Keratinocyte (primary cell): ENCODE measurements around the gene HERC6. TPM values are rescaled to one million over a fixed set of nuclear protein-coding genes. Genes with fewer than 3 reads are reported as not detected.

ENCODE experiments used
- DNase-seq: peaks from one replicate; pipeline ENCODE4 v3.0.0-alpha.2; 2011; ENCODE audit warnings: low read depth, missing footprints, low spot score
- FAIRE-seq: peaks from 2 replicates; lab custom pipeline; 2011; peaks lifted over from hg19 to GRCh38; lab: Jason Lieb, UNC
- H2AFZ ChIP-seq: 2 replicates; pipeline ENCODE4 v1.6.0; 2012; ENCODE audit warnings: low read length, control low read depth, inconsistent platforms; ENCODE audit not compliant: control insufficient read depth
- H3K27ac ChIP-seq: 2 replicates; pipeline ENCODE4 v1.5.1; 2011; ENCODE audit warnings: low read length; ENCODE audit not compliant: control insufficient read depth, insufficient read depth
- H3K27me3 ChIP-seq: 3 replicates; pipeline ENCODE4 v1.6.0; 2011; ENCODE audit warnings: low read length; ENCODE audit not compliant: control insufficient read depth, insufficient read depth; ENCODE audit errors: extremely low read depth
- H3K36me3 ChIP-seq, 2 experiments: 2 replicates in 1 of 2; 3 replicates in 1 of 2; pipeline ENCODE4 v1.5.1; 2011; ENCODE audit warnings: low read length in 2 of 2, mild to moderate bottlenecking in 1 of 2; ENCODE audit not compliant: control insufficient read depth in 2 of 2, insufficient read depth in 2 of 2; ENCODE audit errors: extremely low read depth in 1 of 2
- H3K4me1 ChIP-seq: 3 replicates; pipeline ENCODE4 v1.5.1; 2011; ENCODE audit warnings: low read length; ENCODE audit not compliant: control insufficient read depth, insufficient read depth; ENCODE audit errors: extremely low read depth
- H3K4me2 ChIP-seq: 3 replicates; pipeline ENCODE4 v1.6.0; 2011; ENCODE audit warnings: low read depth, low read length; ENCODE audit not compliant: control insufficient read depth, insufficient read depth; ENCODE audit errors: extremely low read depth
- H3K4me3 ChIP-seq, 3 experiments: fragments of 200-600 bp in 1 of 3; sonication (generic) in 1 of 3; 2 replicates in 2 of 3; 3 replicates in 1 of 3; pipeline ENCODE4 v1.5.1; 2011 to 2016; ENCODE audit warnings: low read length in 3 of 3, mild to moderate bottlenecking in 3 of 3, control low read depth in 2 of 3, inconsistent platforms in 1 of 3, low read depth in 1 of 3, mixed read lengths in 1 of 3, mixed run types in 1 of 3, moderate library complexity in 1 of 3; ENCODE audit not compliant: control insufficient read depth in 2 of 3, insufficient read depth in 2 of 3; ENCODE audit errors: extremely low read depth in 1 of 3
- H3K79me2 ChIP-seq: 2 replicates; pipeline ENCODE4 v1.6.0; 2012; ENCODE audit warnings: low read length; ENCODE audit not compliant: control insufficient read depth, insufficient read depth
- H3K9ac ChIP-seq: 3 replicates; pipeline ENCODE4 v1.6.0; 2011; ENCODE audit warnings: low read length; ENCODE audit not compliant: control insufficient read depth, insufficient read depth; ENCODE audit errors: extremely low read depth
- H3K9me1 ChIP-seq: 3 replicates; pipeline ENCODE4 v1.6.0; 2011; ENCODE audit warnings: low read length; ENCODE audit not compliant: control insufficient read depth, insufficient read depth; ENCODE audit errors: extremely low read depth
- H3K9me3 ChIP-seq: 2 replicates; pipeline ENCODE4 v1.5.1; 2012; ENCODE audit warnings: low read depth, low read length; ENCODE audit not compliant: control insufficient read depth
- H4K20me1 ChIP-seq: 3 replicates; pipeline ENCODE4 v1.6.0; 2011; ENCODE audit warnings: low read length; ENCODE audit not compliant: control insufficient read depth, insufficient read depth; ENCODE audit errors: extremely low read depth
- EZH2 ChIP-seq: IDR thresholded peaks from one replicate; pipeline ENCODE4 v1.6.1; 2012; ENCODE audit warnings: inconsistent platforms, mild to moderate bottlenecking, low read length, moderate library complexity
- dilution Hi-C: fragments of 300-500 bp; cut with MboI; formaldehyde crosslinking; loops from one replicate; pipeline ENCODE4 v1.7.0; 2020; ENCODE audit warnings: low sequenced_read_pairs; ENCODE audit not compliant: extremely low pct_ligation_motif_present
- polyA plus RNA-seq, 5 experiments: library from polyadenylated mRNA; depleted of rRNA in 3 of 5; stranded (reverse) in 3 of 5; stranded (forward) in 1 of 5; unstranded in 1 of 5; fragments of >200 nt; gene quantifications; 1 replicate in 1 of 5; 2 replicates in 3 of 5; 3 replicates in 1 of 5; pipeline versions ENCODE4 v1.2.1 to v1.2.3, GENCODE V29; 2011 to 2012; ENCODE audit warnings: missing spikeins in 2 of 5, low read depth in 1 of 5, low replicate concordance in 1 of 5
- TF ChIP-seq, protein P1 (sequence below), 3 experiments: IDR thresholded peaks in 1 of 3; conservative IDR thresholded peaks in 1 of 3; optimal IDR thresholded peaks in 1 of 3; 2 replicates in 2 of 3; 3 replicates in 1 of 3; pipeline versions ENCODE3 to v1.5.1; 2011; ENCODE audit warnings: low read length in 3 of 3, mild to moderate bottlenecking in 3 of 3, moderate library complexity in 2 of 3, control low read depth in 1 of 3, inconsistent platforms in 1 of 3; ENCODE audit not compliant: insufficient read depth in 2 of 3; ENCODE audit errors: extremely low read depth in 1 of 3

The HERC6 gene
- polyA plus RNA-seq, 1 donor (not counting 4 experiments of a cell fraction or from before 2014, with no cell fraction given), result 33.9 TPM

DNA sequence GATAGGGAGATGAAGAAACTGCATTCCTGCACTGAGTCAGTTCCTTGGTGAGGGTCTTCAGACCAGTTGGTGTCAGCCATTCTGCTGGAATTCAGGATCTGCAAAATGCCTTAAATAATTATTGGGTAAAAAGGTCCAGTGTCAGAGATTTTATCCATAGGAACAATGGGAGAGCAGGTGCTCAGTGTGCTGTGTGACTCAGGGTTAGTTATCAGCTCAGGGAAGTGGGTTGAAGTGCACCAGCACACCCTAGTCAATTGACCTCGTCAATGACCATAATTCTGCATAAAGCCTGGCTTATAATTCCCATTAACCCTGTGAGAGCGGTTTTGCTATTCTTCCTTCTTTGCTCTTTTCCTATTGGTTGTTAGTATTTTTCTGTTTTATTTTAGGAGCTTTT is 37.3 kb downstream of the HERC6 start:
- TF ChIP-seq EZH2, result no peak
- TF ChIP-seq, protein P1, sequence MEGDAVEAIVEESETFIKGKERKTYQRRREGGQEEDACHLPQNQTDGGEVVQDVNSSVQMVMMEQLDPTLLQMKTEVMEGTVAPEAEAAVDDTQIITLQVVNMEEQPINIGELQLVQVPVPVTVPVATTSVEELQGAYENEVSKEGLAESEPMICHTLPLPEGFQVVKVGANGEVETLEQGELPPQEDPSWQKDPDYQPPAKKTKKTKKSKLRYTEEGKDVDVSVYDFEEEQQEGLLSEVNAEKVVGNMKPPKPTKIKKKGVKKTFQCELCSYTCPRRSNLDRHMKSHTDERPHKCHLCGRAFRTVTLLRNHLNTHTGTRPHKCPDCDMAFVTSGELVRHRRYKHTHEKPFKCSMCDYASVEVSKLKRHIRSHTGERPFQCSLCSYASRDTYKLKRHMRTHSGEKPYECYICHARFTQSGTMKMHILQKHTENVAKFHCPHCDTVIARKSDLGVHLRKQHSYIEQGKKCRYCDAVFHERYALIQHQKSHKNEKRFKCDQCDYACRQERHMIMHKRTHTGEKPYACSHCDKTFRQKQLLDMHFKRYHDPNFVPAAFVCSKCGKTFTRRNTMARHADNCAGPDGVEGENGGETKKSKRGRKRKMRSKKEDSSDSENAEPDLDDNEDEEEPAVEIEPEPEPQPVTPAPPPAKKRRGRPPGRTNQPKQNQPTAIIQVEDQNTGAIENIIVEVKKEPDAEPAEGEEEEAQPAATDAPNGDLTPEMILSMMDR (optimal IDR thresholded peaks at IDR 0.05 in 1 of 3, IDR thresholded peaks at IDR 0.05 in 1 of 3, conservative IDR thresholded peaks at IDR 0.05 in 1 of 3; ENCODE audit: extremely low read depth in 1 of 3, insufficient read depth in 2 of 3, low read length in 3 of 3), result no peak
- Histone ChIP-seq H3K4me2 (no peak overlapping the region), H3K4me3 (no peak overlapping the region), H2AFZ (no peak overlapping the region), H3K9me3 (no peaks in the 10 kb centered on the region), H3K79me2 (no peaks in the 10 kb centered on the region), H3K9me1 (no peaks in the 10 kb centered on the region), H3K27ac (no peak overlapping the region), H3K27me3 (no peaks in the 10 kb centered on the region), H4K20me1 (no peaks in the 10 kb centered on the region), H3K4me1 (no peaks in the 10 kb centered on the region), H3K36me3 (peaks cover 0 to 6% of the 10 kb centered on the region in 2 experiments), H3K9ac (no peak overlapping the region)
- dilution Hi-C loops, result no loop called here
- FAIRE-seq (no peak), DNase-seq (no peak)

DNA sequence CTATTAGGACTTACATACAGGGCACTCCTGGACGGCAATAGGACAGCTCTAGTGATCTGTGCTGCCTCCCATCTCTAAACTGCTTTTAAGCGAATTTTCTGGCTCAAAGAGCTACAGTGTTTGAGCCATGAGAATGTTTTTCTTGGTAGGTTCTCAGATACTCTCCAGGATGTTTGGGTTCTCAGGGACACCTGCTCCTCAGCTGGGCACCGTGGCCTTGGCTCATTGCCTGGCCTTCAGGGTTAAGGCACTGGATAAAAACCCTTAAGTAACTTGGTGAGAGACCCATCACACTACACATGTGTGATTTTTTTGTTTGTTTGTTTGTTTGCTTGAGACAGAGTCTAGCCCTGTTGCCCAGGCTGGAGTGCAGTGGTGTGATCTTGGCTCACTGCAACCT is 39.8 kb downstream of the HERC6 start:
- Histone ChIP-seq H3K79me2 (no peaks in the 10 kb centered on the region), H3K9ac (no peak overlapping the region), H3K4me2 (no peak overlapping the region), H3K4me1 (no peaks in the 10 kb centered on the region), H3K9me3 (no peaks in the 10 kb centered on the region), H3K9me1 (no peaks in the 10 kb centered on the region), H3K4me3 (no peak overlapping the region), H3K36me3 (peaks cover 0 to 3% of the 10 kb centered on the region in 2 experiments), H4K20me1 (no peaks in the 10 kb centered on the region), H3K27ac (no peak overlapping the region), H2AFZ (no peak overlapping the region), H3K27me3 (no peaks in the 10 kb centered on the region)
- no peak for TF ChIP-seq EZH2
- DNase-seq, result no peak
- dilution Hi-C loops, result no loop called here
- FAIRE-seq, result no peak

DNA sequence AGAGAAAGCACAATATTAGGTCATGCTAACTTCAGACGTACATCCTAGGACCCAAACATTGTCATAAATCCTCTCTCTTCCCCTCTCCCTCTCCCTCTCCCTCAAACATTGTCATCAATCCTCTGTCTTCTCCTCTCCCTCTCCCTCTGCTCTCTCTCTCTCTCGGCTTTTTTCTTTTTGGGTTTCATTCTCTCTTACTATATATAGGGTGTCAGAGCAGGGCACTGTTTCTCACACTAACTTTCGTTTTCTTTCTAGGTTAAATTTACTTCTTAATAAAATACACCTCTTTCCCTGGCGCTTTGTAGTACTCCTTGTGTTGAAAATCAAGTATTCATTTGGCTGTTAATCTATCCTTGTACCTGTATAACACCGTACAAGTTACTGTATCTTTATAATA is 41.2 kb downstream of the HERC6 start:
- Histone ChIP-seq H3K4me2 (no peak overlapping the region), H3K9me1 (no peaks in the 10 kb centered on the region), H3K79me2 (no peaks in the 10 kb centered on the region), H2AFZ (no peak overlapping the region), H3K4me3 (no peak overlapping the region), H3K4me1 (no peaks in the 10 kb centered on the region), H3K27me3 (no peaks in the 10 kb centered on the region), H3K36me3 (peaks cover 0 to 3% of the 10 kb centered on the region in 2 experiments), H3K9me3 (no peaks in the 10 kb centered on the region), H3K9ac (no peak overlapping the region), H3K27ac (no peak overlapping the region), H4K20me1 (no peaks in the 10 kb centered on the region)
- DNase-seq (no peak), FAIRE-seq (no peak)
- dilution Hi-C loops, result no loop called here
- no peak for TF ChIP-seq EZH2
- TF ChIP-seq, protein P1 (optimal IDR thresholded peaks at IDR 0.05 in 1 of 3, IDR thresholded peaks at IDR 0.05 in 1 of 3, conservative IDR thresholded peaks at IDR 0.05 in 1 of 3; ENCODE audit: extremely low read depth in 1 of 3, insufficient read depth in 2 of 3, low read length in 3 of 3), result no peak
